Stimulated activated naive CD8-positive, alpha-beta T cell treated with anti-CD3 and anti-CD28 coated beads, Interleukin-15, Interleukin-2, amounts not matched to agents 100 ng/mL and 50 ng/mL, for 24 hours (primary cell): ENCODE data around the gene NACA2.
"Not testable (repeated sequence)": the region's sequence is repeated elsewhere in the genome, so short reads cannot be mapped to it uniquely, and the experiment has no call there.

ENCODE experiments used
- H3K27ac Mint-ChIP-seq: one replicate; pipeline ENCODE4 v1.8.0; 2021; ENCODE audit warnings: mild to moderate bottlenecking, mixed read lengths
- H3K27me3 Mint-ChIP-seq: one replicate; pipeline ENCODE4 v1.8.0; 2021; ENCODE audit warnings: mixed read lengths
- H3K36me3 Mint-ChIP-seq: one replicate; pipeline ENCODE4 v1.8.0; 2021; ENCODE audit warnings: low read depth, mixed read lengths
- H3K4me1 Mint-ChIP-seq: one replicate; pipeline ENCODE4 v1.8.0; 2021; ENCODE audit warnings: low read depth, mixed read lengths
- H3K4me3 Mint-ChIP-seq: one replicate; pipeline ENCODE4 v1.8.0; 2021; ENCODE audit warnings: mild to moderate bottlenecking, mixed read lengths
- H3K9me3 Mint-ChIP-seq: one replicate; pipeline ENCODE4 v1.8.0; 2021; ENCODE audit warnings: mixed read lengths

Gene NACA2

DNA sequence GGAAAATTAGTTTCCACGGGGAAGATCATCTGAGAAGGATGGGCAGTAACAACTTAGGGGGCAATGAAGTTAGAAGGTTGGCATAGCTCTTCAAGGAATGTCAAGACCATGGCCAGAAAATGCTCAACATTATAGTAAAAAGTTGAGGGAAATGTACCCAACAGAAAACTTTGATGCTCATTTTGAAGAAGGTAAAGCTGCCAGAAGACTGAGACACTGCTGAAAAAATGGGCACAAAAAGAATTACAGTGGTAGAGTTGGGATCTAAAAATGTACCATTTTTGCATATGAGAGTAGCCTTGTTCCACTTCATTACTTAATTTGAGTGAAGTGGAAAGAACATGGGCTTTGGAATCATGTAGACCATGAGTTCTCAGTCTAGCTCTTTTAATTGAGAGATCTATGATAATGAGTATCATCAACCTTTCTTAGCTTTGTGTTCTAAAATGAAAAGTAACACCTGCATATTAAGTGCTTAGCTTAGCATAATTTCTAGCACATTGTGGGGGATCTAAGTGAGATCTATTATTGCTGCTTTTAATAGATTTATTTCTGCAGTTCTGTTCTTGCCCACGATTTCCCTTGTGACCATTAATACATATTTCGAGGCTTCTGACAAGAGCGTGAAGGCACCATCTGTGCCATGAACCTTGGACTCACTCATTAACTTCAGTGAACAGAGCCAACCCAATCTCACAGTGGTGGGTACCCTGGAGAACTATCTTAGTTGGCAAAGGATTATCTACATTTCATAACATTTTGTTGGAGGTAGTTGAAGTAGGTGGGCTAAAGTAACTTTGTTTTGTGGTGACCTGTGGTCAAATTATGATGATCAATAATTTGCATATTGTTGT, 3.0 kb downstream of the NACA2 start:
- no peak overlapping the region for H3K4me3 Mint-ChIP-seq
- no peaks in the 10 kb centered on the region for H3K4me1 Mint-ChIP-seq
- no peaks in the 10 kb centered on the region for H3K9me3 Mint-ChIP-seq
- H3K36me3 Mint-ChIP-seq = no peaks in the 10 kb centered on the region
- peaks cover 4% of the 10 kb centered on the region for H3K27me3 Mint-ChIP-seq
- H3K27ac Mint-ChIP-seq = no peak overlapping the region

DNA sequence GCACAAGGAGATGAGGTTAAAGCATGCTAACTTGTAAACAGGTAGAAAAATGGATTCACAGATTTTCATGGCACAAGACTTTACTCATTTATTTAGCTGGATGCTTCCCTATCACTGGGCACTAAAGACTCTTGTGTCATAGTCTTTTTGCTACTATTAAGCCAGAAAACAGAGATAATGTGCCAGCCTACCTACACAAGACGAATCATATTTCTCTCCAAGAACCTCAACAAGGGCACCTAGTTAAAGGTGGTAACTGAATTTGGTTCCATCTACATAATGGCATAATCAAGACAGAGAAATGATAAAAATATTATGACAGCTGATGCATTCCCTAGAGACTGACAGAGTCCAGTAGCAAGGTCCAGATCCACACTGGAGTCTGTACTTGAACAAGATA, 3.8 kb downstream of the NACA2 start:
- Mint-ChIP-seq H3K4me3 (no peak overlapping the region), H3K27ac (no peak overlapping the region), H3K36me3 (no peaks in the 10 kb centered on the region), H3K9me3 (no peaks in the 10 kb centered on the region), H3K4me1 (no peaks in the 10 kb centered on the region), H3K27me3 (peaks cover 4% of the 10 kb centered on the region)

GRCh38 chr17:61586622-61587021, 4.4 kb downstream of the NACA2 start:
- not testable (repeated sequence) for H3K36me3 Mint-ChIP-seq, H3K27me3 Mint-ChIP-seq, H3K4me3 Mint-ChIP-seq, H3K9me3 Mint-ChIP-seq, H3K27ac Mint-ChIP-seq, H3K4me1 Mint-ChIP-seq

GRCh38 chr17:61586031-61586566, 4.9 kb downstream of the NACA2 start:
- Mint-ChIP-seq H3K9me3 (no peaks in the 10 kb centered on the region), H3K4me1 (no peaks in the 10 kb centered on the region), H3K27me3 (peaks cover 8% of the 10 kb centered on the region), H3K36me3 (no peaks in the 10 kb centered on the region), H3K4me3 (no peak overlapping the region), H3K27ac (no peak overlapping the region)

GRCh38 chr17:61584866-61585265, 6.2 kb downstream of the NACA2 start:
- no peaks in the 10 kb centered on the region for H3K4me1 Mint-ChIP-seq
- peaks cover 16% of the 10 kb centered on the region for H3K27me3 Mint-ChIP-seq
- no peak overlapping the region for H3K4me3 Mint-ChIP-seq
- no peaks in the 10 kb centered on the region for H3K36me3 Mint-ChIP-seq
- no peaks in the 10 kb centered on the region for H3K9me3 Mint-ChIP-seq
- no peak overlapping the region for H3K27ac Mint-ChIP-seq

GRCh38 chr17:61584266-61584665, 6.8 kb downstream of the NACA2 start:
- Mint-ChIP-seq H3K9me3 (no peaks in the 10 kb centered on the region), H3K27ac (no peak overlapping the region), H3K4me3 (no peak overlapping the region), H3K27me3 (peaks cover 20% of the 10 kb centered on the region), H3K36me3 (no peaks in the 10 kb centered on the region), H3K4me1 (no peaks in the 10 kb centered on the region)

DNA sequence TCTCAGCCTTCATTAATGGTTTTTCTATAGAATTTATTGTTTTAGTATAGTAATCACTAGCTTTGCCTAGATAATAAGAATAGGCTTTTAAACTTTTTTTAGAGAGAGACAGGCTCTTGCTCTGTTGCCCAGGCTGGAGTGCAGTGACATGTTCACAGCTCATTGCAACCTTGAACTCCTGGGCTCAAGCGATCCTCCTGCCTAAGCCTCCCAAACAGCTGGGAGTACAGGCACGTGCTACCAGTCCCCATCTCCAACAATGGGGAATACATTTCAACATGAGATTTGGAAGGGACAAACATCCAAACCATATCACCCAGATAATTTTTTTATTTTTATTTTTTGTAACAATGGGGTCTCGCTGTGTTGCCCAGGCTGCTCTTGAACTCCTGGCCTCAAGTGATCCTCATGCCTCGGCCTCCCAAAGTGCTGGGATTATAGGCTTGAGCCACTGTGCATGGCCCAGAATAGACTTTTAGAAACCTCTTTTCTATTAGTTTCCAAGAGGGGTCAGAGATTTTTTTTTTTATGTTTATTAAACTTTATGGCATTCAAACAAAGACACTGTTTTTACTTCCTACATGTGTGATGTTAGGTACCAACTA, 7.3 kb downstream of the NACA2 start:
- Mint-ChIP-seq H3K9me3 (no peaks in the 10 kb centered on the region), H3K4me3 (no peak overlapping the region), H3K36me3 (no peaks in the 10 kb centered on the region), H3K27me3 (peaks cover 21% of the 10 kb centered on the region), H3K4me1 (no peaks in the 10 kb centered on the region), H3K27ac (no peak overlapping the region)

- no peaks in the 10 kb centered on the region for H3K9me3 Mint-ChIP-seq
- no peak overlapping the region for H3K27ac Mint-ChIP-seq
- H3K4me3 Mint-ChIP-seq = no peak overlapping the region
- H3K36me3 Mint-ChIP-seq = no peaks in the 10 kb centered on the region
- H3K4me1 Mint-ChIP-seq = no peaks in the 10 kb centered on the region
- peaks cover 25% of the 10 kb centered on the region for H3K27me3 Mint-ChIP-seq
Measured at GRCh38 chr17:61583242-61583641, 7.8 kb downstream of the NACA2 start.

DNA sequence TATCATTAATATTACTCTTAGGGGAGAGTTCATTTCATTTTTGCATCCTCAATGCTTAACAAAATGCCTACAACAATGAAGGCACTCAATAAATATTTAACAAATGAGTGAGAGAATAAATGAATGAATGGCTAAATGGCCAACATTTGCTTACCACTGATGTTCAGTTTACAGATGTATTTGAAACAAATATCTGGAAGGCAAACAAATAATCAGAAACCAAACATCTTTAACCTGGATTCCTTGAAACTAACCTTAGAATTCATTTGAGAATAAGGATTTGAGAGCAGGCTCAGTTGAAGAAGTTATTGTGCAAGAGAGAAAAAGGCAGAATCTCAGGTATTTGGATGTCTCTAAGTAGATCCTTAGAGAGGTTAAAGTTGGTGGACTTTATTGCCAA, 8.4 kb downstream of the NACA2 start:
- Mint-ChIP-seq H3K4me3 (no peak overlapping the region), H3K36me3 (no peaks in the 10 kb centered on the region), H3K27me3 (peaks cover 26% of the 10 kb centered on the region), H3K4me1 (no peaks in the 10 kb centered on the region), H3K27ac (no peak overlapping the region), H3K9me3 (no peaks in the 10 kb centered on the region)

GRCh38 chr17:61581611-61582349, 9.2 kb downstream of the NACA2 start:
- no peaks in the 10 kb centered on the region for H3K36me3 Mint-ChIP-seq
- H3K4me1 Mint-ChIP-seq = no peaks in the 10 kb centered on the region
- H3K9me3 Mint-ChIP-seq = no peaks in the 10 kb centered on the region
- no peak overlapping the region for H3K27ac Mint-ChIP-seq
- H3K27me3 Mint-ChIP-seq = peaks cover 26% of the 10 kb centered on the region
- no peak overlapping the region for H3K4me3 Mint-ChIP-seq

DNA sequence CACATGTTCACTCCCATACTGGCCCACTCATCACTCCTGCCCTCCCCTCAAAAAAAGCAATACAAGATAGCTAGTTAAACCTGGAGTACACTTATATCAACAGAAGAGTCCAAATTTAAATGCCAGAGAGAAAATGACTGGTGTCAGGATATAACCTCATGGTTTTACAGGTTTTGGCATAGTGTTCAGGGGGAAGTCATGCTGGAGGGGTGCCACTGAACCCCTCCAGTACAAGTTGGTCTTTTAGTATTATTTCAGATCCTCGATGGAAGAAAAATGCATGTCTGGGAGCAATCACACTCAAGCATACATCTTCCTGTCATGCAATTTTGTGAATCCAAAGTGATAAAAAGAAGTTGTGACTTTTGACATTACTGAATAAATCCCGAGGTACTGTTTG, 10.5 kb downstream of the NACA2 start:
- peaks cover 34% of the 10 kb centered on the region for H3K27me3 Mint-ChIP-seq
- H3K27ac Mint-ChIP-seq = no peak overlapping the region
- no peaks in the 10 kb centered on the region for H3K4me1 Mint-ChIP-seq
- H3K9me3 Mint-ChIP-seq = no peaks in the 10 kb centered on the region
- no peaks in the 10 kb centered on the region for H3K36me3 Mint-ChIP-seq
- no peak overlapping the region for H3K4me3 Mint-ChIP-seq

DNA sequence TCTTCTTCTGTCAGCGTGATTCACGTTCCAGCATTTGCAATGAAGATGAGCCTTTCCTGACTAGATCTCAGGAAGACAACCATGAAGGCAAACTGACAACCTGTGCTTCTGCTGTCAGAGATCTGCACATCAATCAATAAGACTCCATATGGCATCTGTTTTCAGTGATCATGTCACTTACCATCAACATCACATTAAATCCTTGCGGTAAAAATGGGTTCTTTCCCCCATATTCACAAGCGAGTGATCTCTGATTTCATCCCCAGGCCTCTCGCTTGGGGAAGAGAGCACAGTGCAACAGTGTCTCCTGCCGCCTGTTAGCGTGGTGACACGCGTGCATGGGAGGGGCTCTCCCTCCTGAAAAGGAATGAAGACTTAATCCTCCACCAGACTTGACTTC, 11.1 kb downstream of the NACA2 start:
- Mint-ChIP-seq H3K4me3 (no peak overlapping the region), H3K27ac (no peak overlapping the region), H3K27me3 (peaks cover 35% of the 10 kb centered on the region), H3K4me1 (no peaks in the 10 kb centered on the region), H3K9me3 (no peaks in the 10 kb centered on the region), H3K36me3 (no peaks in the 10 kb centered on the region)

DNA sequence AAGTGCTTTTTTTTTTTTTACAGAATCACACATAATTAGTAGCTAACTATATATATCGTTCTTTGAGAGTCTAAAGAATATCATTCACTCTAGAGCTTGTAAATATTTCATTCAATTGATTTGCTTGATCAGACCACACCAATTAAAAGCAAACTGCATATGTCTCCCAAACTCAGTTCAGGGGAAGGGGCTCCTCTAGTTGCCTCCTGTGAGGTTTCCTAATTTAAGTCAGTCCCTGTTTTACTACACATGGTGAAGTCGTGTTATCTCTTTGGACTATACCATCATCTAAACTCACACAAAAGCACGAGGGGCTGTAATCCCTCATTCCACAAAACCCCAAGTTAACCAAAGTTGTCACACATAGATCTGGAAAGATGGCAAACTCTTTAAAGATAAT, 11.7 kb downstream of the NACA2 start:
- Mint-ChIP-seq H3K4me3 (no peak overlapping the region), H3K4me1 (no peaks in the 10 kb centered on the region), H3K36me3 (no peaks in the 10 kb centered on the region), H3K27me3 (peaks cover 35% of the 10 kb centered on the region), H3K27ac (no peak overlapping the region), H3K9me3 (no peaks in the 10 kb centered on the region)

DNA sequence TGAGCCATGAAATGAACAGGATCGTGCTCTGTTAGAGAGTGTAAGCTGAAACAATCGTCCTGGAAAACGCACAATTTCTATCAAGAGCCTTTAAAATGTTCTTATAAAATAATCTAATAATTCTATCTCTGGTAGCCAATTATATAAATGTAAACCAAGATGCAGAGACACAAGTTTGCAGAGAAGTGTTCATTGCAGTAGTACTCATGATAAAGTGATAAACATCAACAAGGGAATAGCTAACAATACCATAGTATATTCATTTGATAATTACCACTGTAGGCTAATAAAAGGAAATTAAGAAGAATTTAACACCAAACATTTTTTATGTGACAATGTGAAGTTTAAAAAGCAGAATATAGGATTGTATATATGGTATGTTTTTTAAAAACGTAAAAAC, 12.4 kb downstream of the NACA2 start:
- Mint-ChIP-seq H3K4me3 (no peak overlapping the region), H3K36me3 (no peaks in the 10 kb centered on the region), H3K9me3 (no peaks in the 10 kb centered on the region), H3K27me3 (peaks cover 35% of the 10 kb centered on the region), H3K27ac (no peak overlapping the region), H3K4me1 (no peaks in the 10 kb centered on the region)

DNA sequence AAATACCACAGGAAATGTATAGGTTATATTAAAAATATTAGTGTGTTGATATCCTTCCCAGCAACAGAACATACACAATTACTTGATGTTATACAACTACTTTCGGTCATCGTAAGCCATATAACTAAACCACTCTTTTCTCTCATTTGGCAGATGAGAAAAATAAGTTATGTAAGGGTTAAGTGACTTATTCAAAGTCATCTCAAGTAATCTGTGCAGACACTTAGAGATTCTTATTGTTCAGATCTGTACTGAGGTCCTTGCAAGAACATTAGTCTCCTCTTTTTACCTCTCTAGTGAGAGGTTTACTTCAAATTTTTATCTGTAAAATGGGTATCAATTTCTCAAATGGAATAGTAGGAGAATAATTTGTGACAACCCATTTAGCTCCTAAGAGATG, 15.0 kb downstream of the NACA2 start:
- Mint-ChIP-seq H3K27me3 (peaks cover 34% of the 10 kb centered on the region), H3K4me1 (no peaks in the 10 kb centered on the region), H3K36me3 (no peaks in the 10 kb centered on the region), H3K27ac (no peak overlapping the region), H3K4me3 (no peak overlapping the region), H3K9me3 (peaks cover 4% of the 10 kb centered on the region)
